GM18519 (cell line): ENCODE data around the gene HESX1.

Experiments
- ATAC-seq: cut with Tn5 transposase; IDR thresholded peaks from one replicate; pipeline ENCODE4 v1.9.1; 2021; ENCODE audit warnings: mild to moderate bottlenecking, moderate library complexity; ENCODE audit not compliant: unreplicated experiment, low FRiP score

The HESX1 gene

GRCh38 chr3:57169108-57169507 is 30.7 kb downstream of the HESX1 start:
- no peak for ATAC-seq

DNA sequence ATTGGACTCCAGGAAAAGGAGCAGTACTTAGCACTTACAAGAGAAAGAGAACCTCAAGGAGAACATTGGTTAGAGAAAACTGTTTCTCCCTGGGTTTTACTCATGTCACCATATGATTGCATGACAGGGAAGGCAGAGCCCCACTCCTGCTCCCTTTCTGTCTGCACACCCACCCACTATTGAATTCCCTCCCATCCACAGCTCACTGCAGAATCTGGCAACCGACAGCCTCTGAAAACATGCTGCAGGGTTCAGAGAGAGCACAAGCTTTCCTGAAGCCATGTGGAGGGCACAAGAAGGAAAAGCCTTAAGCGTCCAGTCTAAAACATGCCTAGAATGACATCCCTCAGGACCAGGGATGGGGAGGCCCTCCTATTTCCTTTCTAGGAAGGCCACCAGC is 31.6 kb downstream of the HESX1 start:
- no peak for ATAC-seq

GRCh38 chr3:57166660-57167059 is 33.1 kb downstream of the HESX1 start:
- no peak for ATAC-seq

- no peak for ATAC-seq
Measured at GRCh38 chr3:57165641-57166040, 34.1 kb downstream of the HESX1 start.

DNA sequence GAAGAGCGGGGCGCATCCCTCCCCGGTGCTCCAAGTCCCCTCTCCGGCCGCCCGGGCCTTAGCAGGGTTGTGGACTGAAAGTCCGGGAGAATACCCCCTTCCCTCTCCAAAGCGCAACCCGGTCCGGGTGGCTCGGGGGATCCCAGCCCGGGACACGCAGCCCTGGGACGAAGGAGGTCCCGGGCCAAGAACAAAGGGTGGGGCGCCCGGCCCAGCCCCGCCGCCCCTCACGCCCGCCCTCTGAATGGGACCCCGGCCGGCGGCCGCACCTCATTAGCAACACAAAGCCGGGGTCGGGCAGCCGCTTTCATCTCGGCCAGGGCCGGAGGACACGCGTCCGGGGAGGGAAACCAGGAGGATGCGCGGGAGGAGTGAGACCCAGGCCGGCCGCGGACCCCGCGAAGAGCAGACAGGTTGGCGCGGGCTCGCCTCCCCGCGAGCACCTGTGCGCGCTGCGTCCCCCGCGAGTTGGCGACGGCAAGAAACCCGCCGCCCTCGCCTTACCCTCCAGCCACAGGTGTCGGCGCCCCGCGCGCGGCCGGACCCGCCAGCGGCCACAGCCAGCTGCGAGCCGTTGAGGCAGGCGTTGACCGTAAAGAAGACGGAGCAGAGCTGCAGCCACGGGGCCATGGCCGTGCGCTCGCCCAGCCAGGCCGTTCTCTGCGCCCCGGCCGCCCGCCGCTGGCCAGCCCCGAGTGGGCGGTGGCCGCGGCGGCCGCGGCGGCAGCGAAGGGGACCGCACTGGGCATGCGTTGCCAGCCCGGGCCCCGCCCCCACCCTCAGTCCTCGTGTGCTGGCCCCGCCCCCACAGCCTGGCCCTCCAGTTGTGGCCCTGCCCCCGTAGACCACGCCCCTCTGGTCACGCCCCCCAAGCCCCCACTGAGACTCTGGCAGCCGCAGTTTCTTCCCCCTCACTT is 34.9 kb downstream of the HESX1 start, which contains the start of gene IL17RD:
Gene IL17RD, minus strand, starts transcription at position 697 of the 917 bp plus-strand sequence. Its CDS starts 67 bp downstream, at position 630.
- no peak for ATAC-seq

- no peak for ATAC-seq
Measured at GRCh38 chr3:57164217-57164656, 35.5 kb downstream of the HESX1 start.

GRCh38 chr3:57163751-57164150 is 36.0 kb downstream of the HESX1 start:
- ATAC-seq: no peak

- ATAC-seq: no peak
Measured at GRCh38 chr3:57161915-57162314, 37.9 kb downstream of the HESX1 start.

- no peak for ATAC-seq
Measured at GRCh38 chr3:57160765-57161538, 38.8 kb downstream of the HESX1 start.

GRCh38 chr3:57160076-57160764 is 39.6 kb downstream of the HESX1 start:
- ATAC-seq: no peak

DNA sequence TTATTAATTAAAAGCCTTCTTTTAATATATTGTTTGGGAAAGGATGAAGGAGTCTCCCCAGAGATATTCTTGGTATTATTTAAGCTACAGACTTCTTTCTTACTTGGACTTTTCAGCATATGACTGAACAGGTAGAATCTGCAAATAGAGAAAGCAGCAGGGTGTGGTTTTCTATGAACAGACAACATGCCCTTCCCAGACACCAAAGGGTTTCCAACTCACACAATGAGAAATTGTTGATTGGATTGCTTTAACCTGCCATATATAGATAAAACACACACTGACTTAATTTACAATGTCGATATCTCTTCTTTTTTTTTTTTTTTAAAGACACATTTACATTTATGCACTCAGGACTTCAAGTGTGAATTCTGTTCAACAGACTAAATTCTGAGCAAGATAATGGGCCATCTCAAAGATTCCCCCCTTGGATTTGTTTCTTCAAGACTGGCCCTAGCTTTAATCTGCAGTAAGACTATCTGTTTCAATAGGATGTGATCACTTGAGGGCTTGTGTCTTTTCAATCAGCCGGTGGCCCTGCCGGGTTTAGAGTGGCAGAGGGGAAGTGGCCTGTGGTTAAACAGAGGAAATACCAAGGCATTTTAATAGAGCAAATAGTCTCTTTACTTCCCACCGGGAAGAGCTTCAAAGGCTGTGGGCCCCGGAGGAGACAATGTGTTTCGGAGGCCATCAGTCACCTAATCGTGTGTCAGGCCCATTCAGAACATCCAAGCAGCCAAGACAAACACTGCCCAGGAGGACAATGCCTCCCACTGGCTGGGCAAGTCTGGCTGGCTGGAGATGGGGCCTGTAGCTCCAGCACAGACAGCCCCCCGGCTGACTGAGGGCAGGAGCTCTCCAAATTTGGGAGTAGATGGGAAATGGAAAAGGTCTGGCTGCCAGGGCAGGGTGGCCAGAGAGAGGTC is 40.7 kb downstream of the HESX1 start:
- no peak for ATAC-seq

- no peak for ATAC-seq
Measured at GRCh38 chr3:57158325-57158724, 41.5 kb downstream of the HESX1 start.

GRCh38 chr3:57157545-57157944 is 42.2 kb downstream of the HESX1 start:
- no peak for ATAC-seq

DNA sequence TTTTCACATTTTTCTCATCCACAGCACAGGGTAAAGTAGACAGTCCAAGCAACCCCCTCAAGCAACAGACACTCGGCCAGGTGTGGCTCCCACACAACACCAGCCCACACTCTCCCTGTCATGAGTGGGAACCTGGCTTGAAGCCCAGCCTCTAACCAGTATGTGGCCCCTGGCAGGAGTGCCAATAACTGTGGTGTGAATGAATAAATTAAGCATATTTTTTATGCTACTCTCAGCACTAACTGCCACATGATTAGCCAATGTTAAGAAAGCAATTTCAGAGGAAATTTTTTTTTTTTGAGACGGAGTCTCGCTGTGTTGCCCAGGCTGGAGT is 44.5 kb downstream of the HESX1 start:
- ATAC-seq: no peak

DNA sequence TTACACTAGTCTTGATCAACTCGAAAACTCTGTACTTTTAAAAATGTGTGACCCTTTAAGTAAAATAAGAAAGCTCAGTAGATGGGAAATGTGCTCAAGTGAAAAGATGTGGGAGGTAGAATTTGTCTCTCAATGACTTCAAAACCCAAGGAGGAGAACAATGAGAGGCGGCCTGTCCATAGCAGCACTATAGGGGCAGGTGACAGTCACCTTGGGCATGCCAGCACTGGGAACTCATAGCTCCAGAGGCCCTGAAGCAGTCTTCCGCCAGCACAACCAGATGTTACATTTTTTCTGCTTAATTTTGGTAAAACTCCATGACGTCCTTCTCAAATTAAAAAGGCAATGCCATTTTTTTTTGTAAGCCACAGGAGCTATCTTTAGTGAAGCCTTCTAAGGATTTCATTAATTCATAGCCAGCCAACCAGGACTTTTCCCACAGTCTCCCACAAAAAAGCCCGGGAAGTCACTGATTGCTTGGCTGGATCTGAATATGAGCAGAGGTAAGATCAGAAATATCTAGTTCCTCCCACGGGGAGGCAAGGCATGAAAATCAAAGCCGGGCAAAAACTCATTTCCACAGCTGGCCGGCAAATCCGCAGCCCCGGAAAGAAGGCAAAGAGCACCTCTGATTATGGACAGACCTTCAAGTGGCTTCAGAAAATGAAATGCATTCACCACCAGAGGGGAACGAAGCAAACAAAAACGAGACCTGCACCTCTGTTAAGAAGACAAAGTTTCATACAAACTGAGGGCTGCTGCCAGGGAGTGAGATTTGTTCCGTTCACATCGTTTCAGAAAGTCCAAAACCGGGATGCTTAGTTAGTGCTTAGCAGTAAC is 45.1 kb downstream of the HESX1 start:
- ATAC-seq: no peak

GRCh38 chr3:57152151-57153143 is 47.3 kb downstream of the HESX1 start:
- no peak for ATAC-seq

- no peak for ATAC-seq
Measured at GRCh38 chr3:57151749-57152148, 48.0 kb downstream of the HESX1 start.

GRCh38 chr3:57151021-57151449 is 48.7 kb downstream of the HESX1 start:
- no peak for ATAC-seq
